Liver (tissue), 3 donors: ENCODE data around the gene IER5.

Experiments used
- ATF3 ChIP-seq: IDR thresholded peaks from 2 replicates; pipeline ENCODE4 v1.6.1; 2016; ENCODE audit warnings: antibody characterized with exemption
- CTCF ChIP-seq: fragments of 150-350 bp; IDR thresholded peaks from 2 replicates; pipeline ENCODE4 v1.5.1; 2017; ENCODE audit warnings: improper control_type of control experiment, low read depth, low read length; ENCODE audit not compliant: missing input control
- EGR1 ChIP-seq, 2 donors: IDR thresholded peaks; 2 replicates each; pipeline ENCODE4 v1.6.1; 2016 to 2018; ENCODE audit warnings: antibody characterized with exemption in 2 of 2, low read depth in 2 of 2
- FOXA2 ChIP-seq: IDR thresholded peaks from 2 replicates; pipeline ENCODE4 v1.6.1; 2016; ENCODE audit warnings: antibody characterized with exemption
- GABPA ChIP-seq, 2 donors: IDR thresholded peaks in 1 of 2; conservative IDR thresholded peaks in 1 of 2; 2 replicates each; pipeline ENCODE4 v1.6.1; 2016; ENCODE audit warnings: antibody characterized with exemption in 2 of 2, mild to moderate bottlenecking in 1 of 2, moderate library complexity in 1 of 2
- JUND ChIP-seq, 2 donors: IDR thresholded peaks; 2 replicates each; pipeline ENCODE4 v1.6.1; 2016; ENCODE audit warnings: antibody characterized with exemption in 2 of 2
- MAX ChIP-seq: IDR thresholded peaks from 2 replicates; pipeline ENCODE4 v1.6.1; 2016; ENCODE audit warnings: antibody characterized with exemption
- RAD21 ChIP-seq, 2 donors: IDR thresholded peaks; 2 replicates each; pipeline ENCODE4 v1.6.1; 2016; ENCODE audit warnings: antibody characterized with exemption in 2 of 2, mild to moderate bottlenecking in 2 of 2
- SP1 ChIP-seq: IDR thresholded peaks from 2 replicates; pipeline ENCODE4 v1.6.1; 2018; ENCODE audit warnings: antibody characterized with exemption, mild to moderate bottlenecking
- TAF1 ChIP-seq: conservative IDR thresholded peaks from 2 replicates; pipeline ENCODE4 v1.6.1; 2016; ENCODE audit warnings: antibody characterized with exemption, mild to moderate bottlenecking
- YY1 ChIP-seq: IDR thresholded peaks from 2 replicates; pipeline ENCODE4 v1.6.1; 2016; ENCODE audit warnings: antibody characterized with exemption, mild to moderate bottlenecking
- TF ChIP-seq, protein P1 (sequence below): IDR thresholded peaks from 2 replicates; pipeline ENCODE4 v1.6.1; 2016; ENCODE audit warnings: antibody characterized with exemption, mild to moderate bottlenecking
- donor health status: healthy.
- donor health status: healthy.

- TF ChIP-seq CTCF (no peak), EGR1 (IDR thresholded peaks at IDR 0.05; ENCODE audit: low read depth in 2 of 2) (no peak), MAX (no peak), RAD21 (IDR thresholded peaks at IDR 0.05) (no peak), GABPA (IDR thresholded peaks at IDR 0.05 in 1 of 2, conservative IDR thresholded peaks at IDR 0.05 in 1 of 2) (no peak), ATF3 (no peak), YY1 (no peak), SP1 (no peak), JUND (IDR thresholded peaks at IDR 0.05) (no peak), FOXA2 (no peak), TAF1 (no peak)
- TF ChIP-seq, protein P1, sequence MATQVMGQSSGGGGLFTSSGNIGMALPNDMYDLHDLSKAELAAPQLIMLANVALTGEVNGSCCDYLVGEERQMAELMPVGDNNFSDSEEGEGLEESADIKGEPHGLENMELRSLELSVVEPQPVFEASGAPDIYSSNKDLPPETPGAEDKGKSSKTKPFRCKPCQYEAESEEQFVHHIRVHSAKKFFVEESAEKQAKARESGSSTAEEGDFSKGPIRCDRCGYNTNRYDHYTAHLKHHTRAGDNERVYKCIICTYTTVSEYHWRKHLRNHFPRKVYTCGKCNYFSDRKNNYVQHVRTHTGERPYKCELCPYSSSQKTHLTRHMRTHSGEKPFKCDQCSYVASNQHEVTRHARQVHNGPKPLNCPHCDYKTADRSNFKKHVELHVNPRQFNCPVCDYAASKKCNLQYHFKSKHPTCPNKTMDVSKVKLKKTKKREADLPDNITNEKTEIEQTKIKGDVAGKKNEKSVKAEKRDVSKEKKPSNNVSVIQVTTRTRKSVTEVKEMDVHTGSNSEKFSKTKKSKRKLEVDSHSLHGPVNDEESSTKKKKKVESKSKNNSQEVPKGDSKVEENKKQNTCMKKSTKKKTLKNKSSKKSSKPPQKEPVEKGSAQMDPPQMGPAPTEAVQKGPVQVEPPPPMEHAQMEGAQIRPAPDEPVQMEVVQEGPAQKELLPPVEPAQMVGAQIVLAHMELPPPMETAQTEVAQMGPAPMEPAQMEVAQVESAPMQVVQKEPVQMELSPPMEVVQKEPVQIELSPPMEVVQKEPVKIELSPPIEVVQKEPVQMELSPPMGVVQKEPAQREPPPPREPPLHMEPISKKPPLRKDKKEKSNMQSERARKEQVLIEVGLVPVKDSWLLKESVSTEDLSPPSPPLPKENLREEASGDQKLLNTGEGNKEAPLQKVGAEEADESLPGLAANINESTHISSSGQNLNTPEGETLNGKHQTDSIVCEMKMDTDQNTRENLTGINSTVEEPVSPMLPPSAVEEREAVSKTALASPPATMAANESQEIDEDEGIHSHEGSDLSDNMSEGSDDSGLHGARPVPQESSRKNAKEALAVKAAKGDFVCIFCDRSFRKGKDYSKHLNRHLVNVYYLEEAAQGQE = no peak
These were observed 26.3 kb upstream of the IER5 start for GRCh38 chr1:181061891-181062835.
